IMR-90 (cell line): ENCODE results near the gene MPND. TPM values are rescaled to one million over a fixed set of nuclear protein-coding genes. Genes with fewer than 3 reads are reported as not detected.

Experiments used
- ATAC-seq: fragments of 200-7000 bp; cut with Tn5 transposase; 2 replicates; pipeline ENCODE4 v1.9.1; 2020; ENCODE audit warnings: low read depth, mild to moderate bottlenecking, moderate library complexity
- BruUV-seq: library from RNA; stranded (reverse); fragments of 400-500 nt; replicated peaks from 2 replicates; lab custom pipeline; 2021; lab: Mats Ljungman, UMichigan
- CTCF ChIA-PET: fragments of 300-600 bp; formaldehyde crosslinking; extraction: SDS; loops from one replicate; lab custom pipeline; 2021; ENCODE audit warnings: antibody characterized with exemption; lab: Yijun Ruan, JAX
- POLR2A ChIA-PET: fragments of 300-600 bp; sonication (Branson Sonifier 250); formaldehyde crosslinking; loops from one replicate; lab custom pipeline; 2022; ENCODE audit warnings: antibody characterized with exemption; ENCODE audit not compliant: unreplicated experiment; lab: Charles Lee
- DNase-seq: peaks from one replicate; pipeline ENCODE4 v3.0.0; 2013
- H2AFZ ChIP-seq: replicated peaks from 2 replicates; pipeline ENCODE3; 2013; ENCODE audit warnings: low read length, mild to moderate bottlenecking; ENCODE audit not compliant: poor library complexity
- H2AK5ac ChIP-seq: 2 replicates; pipeline ENCODE4 v1.6.1; 2013; ENCODE audit warnings: low read depth, low read length, inconsistent platforms
- H2AK9ac ChIP-seq: replicated peaks from 2 replicates; pipeline ENCODE3; 2013; ENCODE audit warnings: mild to moderate bottlenecking, low read depth, low read length, moderate library complexity; ENCODE audit not compliant: poor library complexity
- H2BK120ac ChIP-seq: 2 replicates; pipeline ENCODE4 v1.6.1; 2013; ENCODE audit warnings: low read depth, low read length, inconsistent platforms
- H2BK15ac ChIP-seq: 3 replicates; pipeline ENCODE4 v1.6.1; 2013; ENCODE audit warnings: low read depth, low read length, inconsistent platforms
- H2BK20ac ChIP-seq: 2 replicates; pipeline ENCODE4 v1.6.1; 2013; ENCODE audit warnings: low read depth, mild to moderate bottlenecking, inconsistent platforms, low read length, moderate library complexity
- H2BK5ac ChIP-seq: 2 replicates; pipeline ENCODE4 v1.6.1; 2013; ENCODE audit warnings: mild to moderate bottlenecking, low read depth, low read length, inconsistent platforms; ENCODE audit not compliant: poor library complexity, severe bottlenecking
- H3K14ac ChIP-seq: replicated peaks from 2 replicates; pipeline ENCODE4 v1.6.1; 2013; ENCODE audit warnings: low read depth, low read length, inconsistent platforms
- H3K18ac ChIP-seq: 2 replicates; pipeline ENCODE4 v1.6.1; 2013; ENCODE audit warnings: low read depth, low read length, control low read depth
- H3K23ac ChIP-seq: 2 replicates; pipeline ENCODE4 v1.6.1; 2013; ENCODE audit warnings: low read depth, low read length, inconsistent platforms
- H3K27ac ChIP-seq: 2 replicates; pipeline ENCODE4 v1.5.1; 2013; ENCODE audit warnings: mild to moderate bottlenecking, control low read depth, low read length; ENCODE audit not compliant: insufficient read depth
- H3K27me3 ChIP-seq: 2 replicates; pipeline ENCODE4 v1.6.1; 2013; ENCODE audit warnings: low read length; ENCODE audit not compliant: control insufficient read depth, insufficient read depth
- H3K36me3 ChIP-seq: 2 replicates; pipeline ENCODE4 v1.6.1; 2013; ENCODE audit warnings: low read length, mixed read lengths; ENCODE audit not compliant: control insufficient read depth, insufficient read depth
- H3K4ac ChIP-seq: 2 replicates; pipeline ENCODE4 v1.6.1; 2013; ENCODE audit warnings: low read depth, low read length, inconsistent platforms
- H3K4me1 ChIP-seq: 2 replicates; pipeline ENCODE4 v1.6.1; 2013; ENCODE audit warnings: low read length, mixed read lengths; ENCODE audit not compliant: control insufficient read depth, insufficient read depth
- H3K4me2 ChIP-seq: 2 replicates; pipeline ENCODE4 v1.6.1; 2013; ENCODE audit warnings: low read depth, mild to moderate bottlenecking, control low read depth, low read length, moderate library complexity
- H3K4me3 ChIP-seq: 2 replicates; pipeline ENCODE4 v1.5.1; 2013; ENCODE audit warnings: low read depth, mild to moderate bottlenecking, control low read depth, low read length, moderate library complexity; ENCODE audit not compliant: insufficient read depth
- H3K56ac ChIP-seq: 2 replicates; pipeline ENCODE4 v1.6.1; 2013; ENCODE audit warnings: low read length, inconsistent platforms; ENCODE audit not compliant: insufficient read depth; ENCODE audit errors: extremely low read depth
- H3K79me1 ChIP-seq, 2 experiments: 2 replicates each; pipeline ENCODE4 v1.6.1; 2013; ENCODE audit warnings: low read length in 2 of 2, inconsistent platforms in 1 of 2, low read depth in 1 of 2
- H3K9ac ChIP-seq: 2 replicates; pipeline ENCODE4 v1.6.1; 2013; ENCODE audit warnings: low read depth, low read length, control low read depth
- H3K9me1 ChIP-seq: 2 replicates; pipeline ENCODE4 v1.6.1; 2013; ENCODE audit warnings: low read length, inconsistent platforms; ENCODE audit not compliant: insufficient read depth
- H3K9me3 ChIP-seq: 2 replicates; pipeline ENCODE4 v1.6.1; 2013; ENCODE audit warnings: low read length; ENCODE audit not compliant: control insufficient read depth, insufficient read depth
- H4K20me1 ChIP-seq: 2 replicates; pipeline ENCODE4 v1.6.1; 2013; ENCODE audit warnings: low read length, inconsistent platforms; ENCODE audit not compliant: insufficient read depth
- H4K5ac ChIP-seq: 2 replicates; pipeline ENCODE4 v1.6.1; 2013; ENCODE audit warnings: mild to moderate bottlenecking, low read depth, low read length, control low read depth
- H4K8ac ChIP-seq, 2 experiments: 2 replicates each; pipeline ENCODE4 v1.6.1; 2013; ENCODE audit warnings: low read depth in 2 of 2, low read length in 2 of 2, control low read depth in 1 of 2, inconsistent platforms in 1 of 2
- H4K91ac ChIP-seq: 2 replicates; pipeline ENCODE4 v1.6.1; 2013; ENCODE audit warnings: low read depth, low read length, inconsistent platforms; ENCODE audit not compliant: insufficient read depth
- MAFK ChIP-seq: IDR thresholded peaks from 2 replicates; pipeline ENCODE4 v1.6.1; 2012; ENCODE audit warnings: low read depth, low read length, improper control_type of control experiment
- WGBS, 2 experiments: methylation state at CpG; one replicate each; pipeline versions ENCODE4 v1.1.5 to v1.1.7; 2013; ENCODE audit warnings: missing lambda C conversion rate in 2 of 2; ENCODE audit not compliant: insufficient read length in 1 of 2; ENCODE audit errors: extremely low coverage in 2 of 2; 5-methylcytosine and 5-hydroxymethylcytosine counted together
- dilution Hi-C: fragments of 300-500 bp; cut with HindIII; formaldehyde crosslinking; loops from one replicate; pipeline ENCODE4 v1.14.3; 2018; ENCODE audit warnings: low sequenced_read_pairs; ENCODE audit not compliant: unreplicated experiment
- in situ Hi-C: fragments of 300-500 bp; cut with MboI; formaldehyde crosslinking; loops from 3 replicates; pipeline ENCODE4 v1.14.3; 2019; ENCODE audit warnings: low sequenced_read_pairs, inconsistent platforms, mixed read lengths
- intact Hi-C: fragments of 100-400 bp; cut with micrococcal nuclease; formaldehyde crosslinking; loops from 2 replicates; pipeline ENCODE4 v1.10.0; 2022
- polyA plus RNA-seq, 3 experiments: library from polyadenylated mRNA; depleted of rRNA; stranded (reverse); fragments of >200 nt; gene quantifications; 2 replicates each; pipeline ENCODE4 v1.2.3, GENCODE V29; 2012; ENCODE audit warnings: low replicate concordance in 1 of 3
- total RNA-seq: library from RNA; depleted of rRNA; stranded (reverse); fragments of >200 nt; gene quantifications from 2 replicates; pipeline ENCODE4 v1.2.3, GENCODE V29; 2012
- TF ChIP-seq, protein P1 (sequence below): conservative IDR thresholded peaks from 2 replicates; pipeline ENCODE4 v1.5.1; 2012; ENCODE audit warnings: mild to moderate bottlenecking, low read depth, low read length, improper control_type of control experiment

The MPND gene
- total and polyA plus RNA-seq, 2 of the 4 experiments (the other 2 are of a cell fraction): 2.3 to 8.1 TPM

DNA sequence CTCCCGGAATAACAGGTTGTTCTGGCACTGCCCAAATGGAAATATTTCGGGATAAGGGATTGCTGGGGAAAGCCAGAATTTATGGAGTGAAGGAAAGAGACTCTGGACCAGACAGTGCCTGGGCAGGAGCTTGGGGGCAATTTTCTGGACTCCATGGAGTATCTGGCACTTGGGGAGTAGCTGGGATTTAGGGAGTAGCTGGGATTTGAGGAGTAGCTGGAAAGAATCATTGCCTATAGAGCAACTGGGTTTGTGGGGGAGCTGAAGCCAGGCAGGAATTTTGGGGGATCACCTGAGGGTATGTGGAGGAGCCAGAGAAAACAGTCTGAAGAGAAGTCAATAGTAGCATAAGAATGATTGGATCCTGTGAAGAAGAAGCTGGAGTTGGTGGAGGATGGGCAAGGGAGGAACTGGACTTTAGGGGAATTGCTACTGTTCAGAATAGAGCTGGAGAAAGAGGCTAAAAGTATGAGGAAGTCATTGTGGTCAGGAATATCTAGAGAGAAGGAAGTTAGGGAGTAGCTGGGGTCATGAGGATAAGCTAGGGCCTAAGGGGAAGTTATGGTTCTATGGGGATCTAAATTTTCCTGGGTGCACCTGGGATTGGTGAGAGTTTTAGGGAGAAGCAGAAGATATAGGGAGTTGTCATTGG is 24.2 kb upstream of the MPND start:
- POLR2A ChIA-PET: no interaction called here
- H2BK5ac ChIP-seq: no peak overlapping the region
- H3K4ac ChIP-seq: no peak overlapping the region
- H3K14ac ChIP-seq: no peak overlapping the region
- no peak for ATAC-seq
- H3K9ac ChIP-seq: no peak overlapping the region
- no peak overlapping the region for H2BK120ac ChIP-seq
- H3K9me3 ChIP-seq: peaks cover 3% of the 10 kb centered on the region; the same call in 1 of the 2 replicates
- H3K4me3 ChIP-seq: no peak overlapping the region
- no TSS peak for BruUV-seq
- no peak overlapping the region for H2AK5ac ChIP-seq
- H3K4me1 ChIP-seq: no peaks in the 10 kb centered on the region
- H3K27me3 ChIP-seq: no peaks in the 10 kb centered on the region
- H3K18ac ChIP-seq: no peak overlapping the region
- H3K4me2 ChIP-seq: no peak overlapping the region
- CTCF ChIA-PET: no interaction called here
- H3K56ac ChIP-seq: no peak overlapping the region
- no peak overlapping the region for H3K23ac ChIP-seq
- H4K8ac ChIP-seq: no peak overlapping the region
- no peaks in the 10 kb centered on the region; the same call in 1 of the 2 replicates for H3K36me3 ChIP-seq
- DNase-seq: no peak
- WGBS, 2 experiments: 100% methylated on average over 2 of the region's 2 CpGs; no CpG with 5 or more reads in 1 of the 2 experiments
- H4K20me1 ChIP-seq: no peaks in the 10 kb centered on the region
- H2BK20ac ChIP-seq: no peak overlapping the region
- TF ChIP-seq, protein P1, sequence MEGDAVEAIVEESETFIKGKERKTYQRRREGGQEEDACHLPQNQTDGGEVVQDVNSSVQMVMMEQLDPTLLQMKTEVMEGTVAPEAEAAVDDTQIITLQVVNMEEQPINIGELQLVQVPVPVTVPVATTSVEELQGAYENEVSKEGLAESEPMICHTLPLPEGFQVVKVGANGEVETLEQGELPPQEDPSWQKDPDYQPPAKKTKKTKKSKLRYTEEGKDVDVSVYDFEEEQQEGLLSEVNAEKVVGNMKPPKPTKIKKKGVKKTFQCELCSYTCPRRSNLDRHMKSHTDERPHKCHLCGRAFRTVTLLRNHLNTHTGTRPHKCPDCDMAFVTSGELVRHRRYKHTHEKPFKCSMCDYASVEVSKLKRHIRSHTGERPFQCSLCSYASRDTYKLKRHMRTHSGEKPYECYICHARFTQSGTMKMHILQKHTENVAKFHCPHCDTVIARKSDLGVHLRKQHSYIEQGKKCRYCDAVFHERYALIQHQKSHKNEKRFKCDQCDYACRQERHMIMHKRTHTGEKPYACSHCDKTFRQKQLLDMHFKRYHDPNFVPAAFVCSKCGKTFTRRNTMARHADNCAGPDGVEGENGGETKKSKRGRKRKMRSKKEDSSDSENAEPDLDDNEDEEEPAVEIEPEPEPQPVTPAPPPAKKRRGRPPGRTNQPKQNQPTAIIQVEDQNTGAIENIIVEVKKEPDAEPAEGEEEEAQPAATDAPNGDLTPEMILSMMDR: no peak
- no peak for TF ChIP-seq MAFK
- H3K79me1 ChIP-seq: no peaks in the 10 kb centered on the region; a peak in 1 of 4 replicates
- H4K91ac ChIP-seq: no peak overlapping the region
- H4K5ac ChIP-seq: no peak overlapping the region
- dilution Hi-C loops: no loop called here
- no peak overlapping the region for H3K27ac ChIP-seq
- no peaks in the 10 kb centered on the region for H3K9me1 ChIP-seq
- no peak overlapping the region for H2AFZ ChIP-seq
- intact Hi-C loops: no loop called here
- in situ Hi-C loops: no loop called here
- no peak overlapping the region for H2AK9ac ChIP-seq
- H2BK15ac ChIP-seq: no peak overlapping the region
